Prostate gland (tissue), 2 donors: Measurements from ENCODE around the gene NOX3. TPM values are rescaled to one million over a fixed set of nuclear protein-coding genes. Genes with fewer than 3 reads are reported as not detected.

ENCODE experiments used
- DNase-seq: peaks from one replicate; pipeline ENCODE4 v3.0.0-alpha.2; 2019; ENCODE audit warnings: low spot score
- H3K27ac ChIP-seq, 2 donors: fragments of 200-600 bp; sonication (generic); 2 replicates each; pipeline ENCODE4 v1.5.1; 2017 to 2019
- H3K27me3 ChIP-seq: fragments of 200-600 bp; sonication (generic); replicated peaks from 2 replicates; pipeline ENCODE4 v1.5.1; 2019; ENCODE audit not compliant: insufficient read depth
- H3K36me3 ChIP-seq, 2 donors: fragments of 200-600 bp; sonication (generic); 1 replicate in 1 of 2; 2 replicates in 1 of 2; pipeline versions ENCODE4 v1.5.1 to v1.8.1; 2017 to 2019
- H3K4me1 ChIP-seq: fragments of 200-600 bp; sonication (generic); replicated peaks from 2 replicates; pipeline ENCODE4 v1.5.1; 2019
- H3K4me3 ChIP-seq, 2 donors: fragments of 200-600 bp; sonication (generic); 2 replicates each; pipeline ENCODE4 v1.5.1; 2017 to 2019
- H3K9me3 ChIP-seq: fragments of 200-600 bp; sonication (generic); 2 replicates; pipeline ENCODE4 v1.5.1; 2017
- POLR2A ChIP-seq: fragments of 450-650 bp; IDR thresholded peaks from one replicate; pipeline ENCODE4 v1.6.1; 2016; ENCODE audit warnings: antibody characterized with exemption, mild to moderate bottlenecking
- POLR2AphosphoS5 ChIP-seq: sonication (generic); formaldehyde crosslinking; IDR thresholded peaks from one replicate; pipeline ENCODE4 v1.6.1; 2017; ENCODE audit warnings: antibody characterized with exemption
- WGBS: methylation state at CpG from one replicate; pipeline ENCODE4 v1.1.5; 2018; 5-methylcytosine and 5-hydroxymethylcytosine counted together
- intact Hi-C: fragments of 100-400 bp; cut with DNase I; formaldehyde crosslinking; loops from one replicate; pipeline ENCODE4 v1.14.2; 2022
- total RNA-seq, 2 donors: library from RNA; depleted of rRNA; stranded (reverse); fragments of >200 nt; gene quantifications; one replicate each; pipeline ENCODE4 v1.1.0, GENCODE V29; 2016
- TF ChIP-seq, protein P1 (sequence below), 4 experiments: fragments of 200-600 bp in 2 of 4; fragments of 450-650 bp in 2 of 4; sonication (generic) in 2 of 4; IDR thresholded peaks; 1 replicate in 3 of 4; 2 replicates in 1 of 4; pipeline ENCODE4 v1.5.1; 2016 to 2019; ENCODE audit warnings: antibody characterized with exemption in 4 of 4, mild to moderate bottlenecking in 2 of 4, moderate library complexity in 2 of 4

Gene NOX3
- total RNA-seq, 2 donors from 2014 or later: not detected

DNA sequence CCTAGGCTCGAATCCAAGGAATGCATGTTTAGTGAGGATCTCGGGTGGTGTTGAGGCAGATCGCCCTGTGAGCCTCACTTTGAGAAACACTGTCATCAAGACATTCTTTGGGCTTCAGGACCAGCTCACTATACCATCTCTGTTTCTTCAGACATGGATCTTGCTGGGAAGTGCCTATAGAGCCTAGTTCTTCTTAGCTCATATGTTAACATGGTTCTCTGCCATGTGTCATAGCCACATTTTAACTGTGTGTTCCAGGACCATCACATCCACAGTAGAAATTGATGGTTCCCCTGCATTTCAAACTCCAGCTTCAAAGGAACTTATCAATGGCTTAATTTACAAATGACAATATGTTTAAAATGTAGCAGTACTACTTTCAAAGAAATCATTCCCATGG, 57.4 kb downstream of the NOX3 start:
- whole genome bisulfite sequencing: 72% methylated on average over 3 of the region's 3 CpGs
- no peak for DNase-seq
- Histone ChIP-seq H3K9me3 (no peaks in the 10 kb centered on the region), H3K4me1 (no peaks in the 10 kb centered on the region), H3K36me3 (no peaks in the 10 kb centered on the region), H3K27me3 (no peaks in the 10 kb centered on the region), H3K4me3 (no peak overlapping the region), H3K27ac (no peak overlapping the region)
- intact Hi-C loops: no loop called here
- TF ChIP-seq, protein P1, sequence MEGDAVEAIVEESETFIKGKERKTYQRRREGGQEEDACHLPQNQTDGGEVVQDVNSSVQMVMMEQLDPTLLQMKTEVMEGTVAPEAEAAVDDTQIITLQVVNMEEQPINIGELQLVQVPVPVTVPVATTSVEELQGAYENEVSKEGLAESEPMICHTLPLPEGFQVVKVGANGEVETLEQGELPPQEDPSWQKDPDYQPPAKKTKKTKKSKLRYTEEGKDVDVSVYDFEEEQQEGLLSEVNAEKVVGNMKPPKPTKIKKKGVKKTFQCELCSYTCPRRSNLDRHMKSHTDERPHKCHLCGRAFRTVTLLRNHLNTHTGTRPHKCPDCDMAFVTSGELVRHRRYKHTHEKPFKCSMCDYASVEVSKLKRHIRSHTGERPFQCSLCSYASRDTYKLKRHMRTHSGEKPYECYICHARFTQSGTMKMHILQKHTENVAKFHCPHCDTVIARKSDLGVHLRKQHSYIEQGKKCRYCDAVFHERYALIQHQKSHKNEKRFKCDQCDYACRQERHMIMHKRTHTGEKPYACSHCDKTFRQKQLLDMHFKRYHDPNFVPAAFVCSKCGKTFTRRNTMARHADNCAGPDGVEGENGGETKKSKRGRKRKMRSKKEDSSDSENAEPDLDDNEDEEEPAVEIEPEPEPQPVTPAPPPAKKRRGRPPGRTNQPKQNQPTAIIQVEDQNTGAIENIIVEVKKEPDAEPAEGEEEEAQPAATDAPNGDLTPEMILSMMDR (IDR thresholded peaks at IDR 0.05): no peak
- TF ChIP-seq POLR2A (no peak), POLR2AphosphoS5 (no peak)

DNA sequence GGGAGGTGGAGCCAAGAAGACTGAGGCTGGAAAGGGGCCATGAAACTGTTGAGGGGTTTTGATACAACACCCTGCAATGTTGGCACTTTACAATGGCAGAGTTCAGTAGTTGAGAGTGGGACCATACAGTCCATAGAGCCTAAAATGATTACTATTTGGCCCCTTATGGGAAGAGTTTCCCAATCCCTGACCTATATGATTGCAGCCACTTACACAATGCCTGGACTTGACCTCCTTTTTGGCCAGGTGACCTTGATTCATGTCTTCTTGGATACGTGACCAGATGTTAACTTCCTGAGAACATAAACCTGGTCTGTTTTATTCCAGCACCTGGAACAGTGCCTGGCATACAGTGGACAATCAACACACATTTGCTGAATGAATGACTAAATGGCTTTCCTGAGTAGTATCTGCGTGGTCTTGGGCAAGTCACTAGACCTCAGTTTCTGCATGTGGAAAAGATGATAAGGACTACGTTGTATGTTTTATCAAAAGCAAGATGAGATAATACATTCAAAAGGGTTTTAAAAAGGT, 58.4 kb downstream of the NOX3 start:
- DNase-seq: no peak
- H3K27me3 ChIP-seq: no peaks in the 10 kb centered on the region
- H3K27ac ChIP-seq: no peak overlapping the region
- WGBS: 84% methylated on average over 3 of the region's 3 CpGs
- H3K36me3 ChIP-seq: no peaks in the 10 kb centered on the region
- H3K4me3 ChIP-seq: no peak overlapping the region
- H3K9me3 ChIP-seq: no peaks in the 10 kb centered on the region
- intact Hi-C loops: no loop called here
- TF ChIP-seq, protein P1 (IDR thresholded peaks at IDR 0.05): no peak
- TF ChIP-seq POLR2A (no peak), POLR2AphosphoS5 (no peak)
- no peaks in the 10 kb centered on the region for H3K4me1 ChIP-seq

DNA sequence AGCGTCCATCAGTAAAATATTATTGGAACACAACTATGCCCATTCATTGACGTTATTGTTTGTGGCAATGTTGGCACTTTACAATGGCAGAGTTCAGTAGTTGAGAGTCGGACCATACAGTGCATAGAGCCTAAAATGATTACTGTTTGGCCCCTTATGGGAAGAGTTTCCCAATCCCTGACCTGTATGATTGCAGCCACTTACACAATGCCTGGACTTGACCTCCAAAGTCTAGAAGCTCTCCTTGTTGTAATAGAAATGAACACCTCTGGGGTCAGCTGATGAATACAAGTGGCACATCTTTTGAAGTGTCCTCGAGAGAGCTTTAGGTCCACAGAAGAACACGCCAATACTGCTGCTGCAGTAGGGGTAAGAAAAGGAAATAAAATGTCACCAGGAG, 59.0 kb downstream of the NOX3 start:
- TF ChIP-seq POLR2AphosphoS5 (no peak), POLR2A (no peak)
- TF ChIP-seq, protein P1 (IDR thresholded peaks at IDR 0.05): no peak
- H3K4me3 ChIP-seq: no peak overlapping the region
- intact Hi-C loops: no loop called here

DNA sequence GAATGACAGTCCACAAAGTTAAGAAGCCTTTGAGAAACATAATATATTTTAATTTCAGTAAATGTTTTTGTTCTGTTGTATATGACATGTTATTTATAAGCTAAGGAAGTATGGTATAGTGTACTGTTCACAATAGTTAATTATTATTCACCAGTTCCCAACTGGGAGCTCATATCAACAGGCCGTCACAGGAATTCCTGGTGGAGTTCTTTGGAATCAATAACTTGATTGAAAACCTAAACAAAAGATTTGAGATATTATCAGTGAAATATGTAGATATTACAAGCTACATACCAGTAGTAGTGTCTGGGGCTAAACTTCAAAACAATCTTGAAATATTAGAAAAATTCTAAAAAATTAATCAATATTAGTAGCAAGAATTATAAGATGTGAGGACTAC, 60.3 kb downstream of the NOX3 start:
- WGBS: 94% methylated on average over 1 of the region's 1 CpG

More for the DNA sequence above, 59.0 kb downstream of the NOX3 start:
- Histone ChIP-seq H3K36me3 (no peaks in the 10 kb centered on the region), H3K4me1 (no peaks in the 10 kb centered on the region), H3K27me3 (no peaks in the 10 kb centered on the region), H3K9me3 (no peaks in the 10 kb centered on the region), H3K27ac (no peak overlapping the region)
- whole genome bisulfite sequencing: 95% methylated on average over 5 of the region's 5 CpGs
- DNase-seq: no peak

DNA sequence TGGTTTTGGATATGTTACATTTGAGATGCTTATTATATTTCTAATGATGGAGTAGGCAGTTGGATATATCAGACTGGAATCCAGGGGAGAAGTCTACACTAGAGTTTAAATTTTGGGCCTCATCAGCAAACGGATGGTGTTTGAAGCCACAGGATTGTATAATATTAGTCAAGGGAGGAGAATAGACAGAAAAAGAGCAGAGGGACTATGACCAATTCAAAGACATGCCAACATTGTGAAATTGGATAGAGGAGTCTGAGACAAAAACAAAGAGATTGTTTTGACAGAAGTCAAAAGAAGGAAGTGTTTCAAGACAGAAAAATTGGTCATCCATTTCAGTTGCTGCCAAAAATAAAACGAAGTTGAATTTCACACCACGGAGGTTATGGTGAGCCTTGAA, 66.5 kb downstream of the NOX3 start:
- DNase-seq: no peak
- no peak overlapping the region for H3K4me3 ChIP-seq
- WGBS: 61% methylated on average over 3 of the region's 3 CpGs
- no peaks in the 10 kb centered on the region for H3K4me1 ChIP-seq
- H3K27me3 ChIP-seq: no peaks in the 10 kb centered on the region
- TF ChIP-seq, protein P1 (IDR thresholded peaks at IDR 0.05): no peak
- TF ChIP-seq POLR2AphosphoS5: no peak
- TF ChIP-seq POLR2A: no peak
- no peaks in the 10 kb centered on the region for H3K9me3 ChIP-seq
- no peaks in the 10 kb centered on the region for H3K36me3 ChIP-seq
- intact Hi-C loops: no loop called here
- no peak overlapping the region for H3K27ac ChIP-seq

More for the DNA sequence above, 60.3 kb downstream of the NOX3 start:
- no peak for TF ChIP-seq POLR2AphosphoS5
- TF ChIP-seq POLR2A: no peak
- TF ChIP-seq, protein P1 (IDR thresholded peaks at IDR 0.05): no peak
- no peaks in the 10 kb centered on the region for H3K36me3 ChIP-seq
- no peaks in the 10 kb centered on the region for H3K27me3 ChIP-seq
- no peaks in the 10 kb centered on the region for H3K9me3 ChIP-seq
- intact Hi-C loops: no loop called here
- H3K27ac ChIP-seq: no peak overlapping the region
- no peak for DNase-seq
- H3K4me1 ChIP-seq: no peaks in the 10 kb centered on the region
- H3K4me3 ChIP-seq: no peak overlapping the region
